DOHH2 (cell line): ENCODE results near the gene LZTR1.

Source experiments
- CTCF ChIP-seq: fragments of 200-600 bp; sonication (generic); IDR thresholded peaks from one replicate; pipeline ENCODE4 v1.5.1; 2014; ENCODE audit warnings: antibody characterized with exemption, mild to moderate bottlenecking, low read depth, low read length; ENCODE audit not compliant: poor library complexity, severe bottlenecking
- EZH2phosphoT487 ChIP-seq: fragments of 200-600 bp; sonication (generic); IDR thresholded peaks from 2 replicates; pipeline ENCODE4 v1.6.1; 2017; ENCODE audit warnings: borderline replicate concordance, mild to moderate bottlenecking, antibody characterized with exemption, low read length, moderate library complexity, mixed read lengths

GRCh38 chr22:20949698-20950183, 32.4 kb upstream of the LZTR1 start:
- TF ChIP-seq CTCF (no peak), EZH2phosphoT487 (no peak)
